Activated CD4-positive, CD25-positive, alpha-beta regulatory T cell treated with anti-CD3 and anti-CD28 coated beads, Interleukin-2, amount 50 U/mL, for 72 hours (primary cell): ENCODE measurements around the gene SARDH.

Source experiments
- DNase-seq: peaks from one replicate; pipeline ENCODE4 v3.0.0; 2021

The SARDH gene

DNA sequence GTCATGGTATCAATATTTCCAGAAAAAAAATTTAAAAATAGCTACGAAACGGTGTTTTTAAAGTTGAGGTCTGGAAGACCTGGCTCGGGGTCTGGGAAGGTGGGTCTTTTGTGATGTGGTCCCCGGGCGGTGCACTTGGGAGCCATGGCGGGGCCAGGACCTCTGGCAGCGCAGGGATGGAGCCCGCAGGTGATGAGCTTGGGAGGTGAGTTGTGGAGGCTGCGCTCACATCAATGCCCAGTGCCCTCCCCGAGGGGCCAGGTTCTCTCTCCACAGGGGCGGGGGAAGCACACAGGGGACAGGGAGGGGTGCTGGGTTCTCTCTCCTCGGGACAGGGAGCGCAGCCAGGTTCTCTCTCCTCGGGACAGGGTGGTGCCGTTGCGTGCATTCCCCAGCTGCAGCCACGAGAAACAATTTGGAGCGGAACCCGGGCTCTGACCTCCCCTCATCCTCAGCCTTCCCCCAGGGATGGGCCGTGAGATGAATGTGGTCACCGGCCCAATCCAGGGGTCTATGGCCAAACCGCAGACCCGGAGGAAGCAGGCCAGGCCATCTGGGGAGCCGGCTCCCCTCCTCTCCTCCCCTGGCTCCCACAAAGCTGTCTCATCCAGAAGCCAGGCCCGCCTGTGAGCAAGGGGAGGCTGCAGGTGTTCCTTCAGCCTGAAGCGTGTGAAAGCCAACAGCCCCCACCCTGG, 76.2 kb downstream of the SARDH start:
- DNase-seq = no peak

DNA sequence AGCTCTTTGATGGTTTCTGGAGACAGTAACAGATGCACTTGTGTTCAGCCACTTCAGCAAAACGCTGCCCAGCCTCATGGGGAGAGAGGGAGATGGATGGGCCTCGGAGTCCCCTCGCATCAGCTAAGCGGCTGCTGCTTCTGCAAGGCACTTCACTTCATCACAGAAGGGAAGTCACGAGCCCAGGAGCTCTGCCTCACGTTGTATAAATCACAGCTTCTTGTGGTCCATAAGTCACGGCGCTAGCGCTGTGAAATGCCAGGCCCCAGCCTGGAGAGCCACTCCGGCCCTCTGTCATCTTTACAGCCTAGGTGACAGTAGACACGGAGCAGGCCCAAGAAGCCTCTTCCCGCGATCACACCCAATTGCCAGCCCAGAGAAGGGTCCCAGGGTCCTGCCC, 78.6 kb downstream of the SARDH start:
- DNase-seq = no peak

DNA sequence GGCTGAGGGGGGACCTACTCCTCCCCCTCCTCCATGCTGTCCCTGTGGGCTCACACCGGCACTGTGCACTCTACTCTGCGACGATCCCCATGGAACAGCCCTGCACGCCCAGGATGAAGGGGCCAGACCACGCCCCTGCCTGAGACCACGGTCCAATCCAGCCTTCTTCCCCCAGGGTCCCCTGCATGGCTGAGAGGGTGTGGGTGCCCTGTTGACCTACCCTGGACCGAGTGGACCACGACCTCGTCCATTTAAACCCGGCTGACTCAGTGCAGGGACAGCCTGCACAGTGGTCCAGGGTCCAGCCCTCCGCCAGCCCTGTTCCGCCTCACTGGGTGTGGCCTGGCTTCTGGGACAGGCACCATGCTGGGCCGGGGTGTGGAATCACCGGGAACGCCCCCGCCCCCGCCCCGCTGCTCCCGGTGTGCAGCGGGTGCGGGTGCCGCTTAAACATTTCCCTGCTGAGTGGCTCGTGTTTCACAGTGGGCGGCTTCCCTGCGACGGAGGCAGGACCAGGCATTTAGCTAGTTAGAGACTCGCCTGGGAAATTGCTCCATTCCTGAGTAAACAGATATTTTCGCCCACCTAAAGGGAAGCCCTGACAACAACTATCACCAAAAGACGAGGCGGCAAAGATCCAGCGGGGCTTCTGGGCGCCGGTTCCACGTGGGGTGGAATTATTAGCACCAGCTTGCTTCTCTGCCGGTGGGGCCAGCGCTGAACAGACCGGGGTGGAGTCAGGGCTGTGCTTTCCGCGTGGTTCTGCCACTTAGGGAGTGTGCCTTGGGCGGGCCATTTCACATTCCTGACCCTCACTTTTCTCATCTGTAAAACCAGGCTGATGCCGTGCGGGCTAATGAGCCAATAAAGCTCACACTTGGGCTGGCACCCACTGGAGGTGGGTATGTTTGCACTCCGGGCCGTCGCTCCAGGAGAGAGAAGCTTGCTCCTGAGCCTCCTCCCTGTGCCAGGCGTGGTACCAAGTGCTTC, 79.4 kb downstream of the SARDH start:
- no peak for DNase-seq

- no peak for DNase-seq
These were observed 81.0 kb downstream of the SARDH start for GRCh38 chr9:133657120-133657661.

GRCh38 chr9:133656211-133657119, 81.7 kb downstream of the SARDH start:
- no peak for DNase-seq

DNA sequence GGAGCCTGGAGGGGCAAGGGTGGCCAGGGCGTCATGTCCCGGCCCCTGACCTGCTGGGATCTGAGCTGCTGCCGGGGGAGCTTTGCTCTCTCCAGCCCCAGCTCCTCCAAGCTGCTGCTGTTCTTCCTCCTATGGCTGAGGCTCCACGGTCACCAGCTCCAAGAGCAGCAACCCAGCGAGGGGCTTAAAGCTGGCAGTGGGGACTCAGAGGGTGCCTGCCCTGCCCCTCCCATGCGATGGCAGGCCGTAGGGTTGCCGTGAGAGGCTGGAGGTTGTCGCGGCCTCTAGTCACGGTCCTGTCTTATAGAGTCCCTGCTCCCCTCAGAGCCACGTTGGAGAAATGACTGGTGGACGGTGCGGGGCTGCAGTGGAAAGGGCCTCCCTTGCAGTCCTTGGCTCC, 82.5 kb downstream of the SARDH start:
- DNase-seq = no peak

- DNase-seq = no peak
These were observed 83.2 kb downstream of the SARDH start for GRCh38 chr9:133654736-133655657.

DNA sequence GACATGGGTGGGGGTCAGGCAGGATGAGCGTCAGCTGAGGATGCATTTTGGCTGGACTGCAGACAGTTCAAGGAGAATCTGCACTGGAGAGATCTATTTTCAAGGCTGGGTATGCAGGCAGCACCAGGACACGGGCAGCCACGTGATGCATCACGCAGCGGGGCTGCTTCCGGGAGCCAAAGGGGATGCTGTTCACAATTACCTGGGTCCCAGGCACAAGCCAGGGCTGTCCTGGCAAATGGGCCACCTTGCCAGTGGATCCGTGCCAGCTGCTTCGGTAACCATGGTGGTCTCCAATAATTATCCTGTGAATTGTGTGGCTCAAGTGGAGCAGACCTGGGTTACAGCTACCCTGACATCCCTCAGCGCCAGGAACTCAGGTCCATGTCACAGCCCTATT, 84.5 kb downstream of the SARDH start:
- no peak for DNase-seq

- no peak for DNase-seq
These were observed 88.1 kb downstream of the SARDH start for GRCh38 chr9:133650026-133650425.

DNA sequence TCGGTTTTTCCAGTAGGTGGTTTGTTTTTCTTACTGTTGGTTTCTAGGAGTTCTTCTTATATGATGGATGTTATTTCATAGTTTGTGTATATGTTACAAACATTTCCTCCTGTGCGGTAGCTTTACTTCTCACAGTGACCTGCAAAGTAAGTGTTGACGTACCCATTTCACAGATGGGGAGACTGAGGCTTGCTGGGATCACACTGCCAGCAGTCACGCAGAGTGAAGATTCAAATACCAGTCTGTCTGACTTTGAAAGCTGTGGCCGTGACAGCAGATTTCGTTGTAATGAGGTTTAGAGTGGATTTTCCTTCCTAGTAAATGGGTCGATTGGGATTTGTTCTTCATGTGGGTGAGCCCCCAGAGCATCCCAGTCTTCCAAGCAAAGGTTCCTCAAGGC, 89.0 kb downstream of the SARDH start:
- no peak for DNase-seq

GRCh38 chr9:133647765-133648469, 90.2 kb downstream of the SARDH start:
- DNase-seq = no peak

- DNase-seq = no peak
These were observed 91.0 kb downstream of the SARDH start for GRCh38 chr9:133647148-133647547.

DNA sequence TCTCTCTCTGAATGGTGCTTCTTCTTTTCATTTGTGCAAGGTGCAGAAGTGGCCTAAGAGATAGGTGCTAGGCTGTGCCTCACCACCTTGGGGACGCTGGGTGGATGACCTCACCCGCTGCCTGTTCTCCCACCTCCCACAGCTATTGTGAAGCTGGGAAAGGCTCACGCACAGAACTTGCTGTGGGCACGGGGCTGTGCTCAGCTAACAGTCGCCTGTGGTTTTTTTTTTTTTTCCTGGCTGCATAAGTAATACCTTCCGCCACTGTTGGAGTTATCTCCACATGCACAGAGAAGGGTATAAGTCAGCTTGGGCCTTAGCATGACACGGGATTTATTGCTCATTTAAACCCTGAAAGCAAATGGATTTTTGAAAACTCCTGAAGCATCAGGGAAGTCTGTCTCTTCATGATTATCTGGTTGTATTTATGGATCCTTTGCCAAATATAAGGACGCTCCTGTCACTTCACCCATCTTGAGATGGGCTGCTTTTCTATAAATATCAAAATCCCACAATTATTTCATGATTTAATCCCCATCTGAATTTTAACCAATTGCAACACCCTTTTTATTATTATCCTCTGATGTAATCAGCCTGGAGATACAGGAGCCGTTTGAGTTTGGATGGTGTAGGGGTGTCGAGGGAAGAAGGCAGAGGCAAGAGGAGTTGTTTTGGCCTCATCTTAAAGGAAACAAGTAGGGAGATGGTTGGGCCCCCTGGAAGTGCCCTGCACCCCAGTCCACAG, 93.0 kb downstream of the SARDH start:
- no peak for DNase-seq

GRCh38 chr9:133643978-133644760, 94.0 kb downstream of the SARDH start:
- DNase-seq = no peak

DNA sequence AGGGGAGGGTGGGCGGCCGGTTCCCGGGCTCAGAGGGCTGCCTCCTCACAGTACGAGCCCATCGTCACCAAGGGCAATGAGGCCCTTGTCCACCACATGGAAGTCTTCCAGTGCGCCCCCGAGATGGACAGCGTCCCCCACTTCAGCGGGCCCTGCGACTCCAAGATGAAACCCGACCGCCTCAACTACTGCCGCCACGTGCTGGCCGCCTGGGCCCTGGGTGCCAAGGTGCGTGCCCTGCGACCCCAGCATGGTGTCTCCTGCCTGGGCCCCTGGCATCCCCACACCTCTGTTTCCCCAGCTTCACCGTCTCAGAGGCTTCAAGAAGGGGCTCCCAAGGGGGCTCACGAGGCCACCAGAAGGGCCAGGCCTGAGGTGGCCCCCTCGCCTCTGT, 94.8 kb downstream of the SARDH start:
- no peak for DNase-seq

DNA sequence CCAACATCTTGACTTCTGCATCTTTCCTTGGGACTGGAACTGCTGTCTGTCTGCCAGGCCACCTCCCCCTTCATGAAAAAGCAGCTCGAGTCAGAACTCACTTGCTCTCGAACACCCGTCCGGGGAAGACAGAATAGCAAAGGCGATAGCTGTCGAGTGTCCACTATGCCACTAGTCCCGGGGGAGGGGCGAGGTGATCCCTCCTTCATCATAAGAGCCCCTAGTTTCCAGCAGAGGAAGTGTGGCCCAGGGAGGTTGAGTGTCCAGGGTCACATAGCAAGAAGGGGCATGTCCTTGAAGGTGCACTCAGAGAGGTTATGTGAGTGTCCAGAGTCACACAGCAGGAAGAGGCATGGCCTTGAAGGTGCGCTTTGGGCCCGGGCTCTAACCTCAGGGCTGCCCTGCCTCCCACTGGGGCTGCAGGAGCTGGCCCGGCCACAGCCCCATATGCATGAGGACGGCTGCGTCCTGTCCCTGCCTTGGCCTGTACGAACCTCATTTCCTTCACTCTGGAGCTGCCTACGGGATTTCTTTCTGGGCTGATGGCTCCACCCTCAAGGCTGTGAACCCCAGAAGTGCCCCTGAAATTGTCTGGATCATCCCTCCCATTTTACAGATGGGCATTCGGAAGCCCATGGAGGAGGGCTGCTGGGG, 95.3 kb downstream of the SARDH start:
- DNase-seq = no peak

DNA sequence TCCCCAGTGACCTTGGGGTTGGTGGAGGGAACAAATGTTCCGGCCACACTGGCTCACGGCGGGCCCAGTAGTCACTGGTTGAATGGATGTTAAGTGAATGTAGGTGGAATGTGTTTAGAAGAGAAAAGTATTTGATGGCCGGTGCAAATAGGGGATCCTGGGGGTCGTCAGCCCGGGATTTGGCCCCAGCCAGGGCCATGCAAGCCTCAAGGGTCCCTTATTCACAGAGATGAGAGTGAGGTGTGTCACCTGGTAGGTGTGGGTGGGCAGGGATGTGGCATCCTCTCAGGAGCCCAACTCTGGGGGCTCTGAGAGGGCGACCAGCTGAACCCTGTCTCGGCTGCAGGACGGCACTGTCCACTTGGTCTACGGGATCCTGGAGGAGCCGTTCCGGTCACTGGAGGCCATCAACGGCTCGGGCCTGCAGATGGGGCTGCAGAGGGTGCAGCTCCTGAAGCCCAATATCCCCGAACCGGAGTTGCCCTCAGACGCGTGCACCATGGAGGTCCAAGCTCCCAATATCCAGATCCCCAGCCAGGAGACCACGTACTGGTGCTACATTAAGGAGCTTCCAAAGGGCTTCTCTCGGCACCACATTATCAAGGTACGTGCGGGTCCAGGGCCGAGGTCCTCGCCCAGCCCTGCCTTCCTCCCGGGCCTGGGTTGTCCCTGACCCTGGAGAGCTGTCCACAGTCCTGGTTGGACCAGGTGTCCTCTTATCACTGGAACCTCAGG, 96.1 kb downstream of the SARDH start:
- no peak for DNase-seq

- no peak for DNase-seq
These were observed 96.8 kb downstream of the SARDH start for GRCh38 chr9:133641396-133641655.
